HG02870 (cell line): ENCODE measurements around the gene TLE7.

Experiments used
- ATAC-seq: cut with Tn5 transposase; IDR thresholded peaks from one replicate; pipeline ENCODE4 v1.9.1; 2021; ENCODE audit warnings: mild to moderate bottlenecking, moderate library complexity; ENCODE audit not compliant: unreplicated experiment

The TLE7 gene

DNA sequence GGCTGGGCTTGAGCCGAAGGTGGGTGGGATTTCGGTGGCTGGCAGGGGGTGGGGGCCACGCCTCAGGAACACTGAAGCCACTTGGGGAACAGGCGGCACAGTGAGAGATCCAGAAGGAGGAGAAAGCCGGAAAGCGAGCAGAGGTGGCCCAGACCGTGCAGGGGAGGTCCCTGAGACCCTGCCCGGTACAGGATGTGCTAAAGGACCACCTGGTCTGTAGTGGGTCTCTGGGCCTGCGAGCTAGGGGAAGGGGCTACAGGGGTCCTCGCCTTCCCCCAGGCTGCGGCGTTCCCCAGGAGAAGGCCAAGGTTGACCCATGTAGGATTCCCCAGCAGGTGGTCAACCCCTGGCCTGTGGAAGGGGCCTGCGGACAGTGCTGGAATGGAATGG is at the start of gene TLE7:
TLE7 (minus strand) TSS at position 4 of the 390 bp plus-strand sequence. CDS start 8,730 bp downstream, outside the sequence.
- no peak for ATAC-seq

GRCh38 chr16:71491054-71491453 is 49.2 kb upstream of the TLE7 start:
- ATAC-seq, result no peak

DNA sequence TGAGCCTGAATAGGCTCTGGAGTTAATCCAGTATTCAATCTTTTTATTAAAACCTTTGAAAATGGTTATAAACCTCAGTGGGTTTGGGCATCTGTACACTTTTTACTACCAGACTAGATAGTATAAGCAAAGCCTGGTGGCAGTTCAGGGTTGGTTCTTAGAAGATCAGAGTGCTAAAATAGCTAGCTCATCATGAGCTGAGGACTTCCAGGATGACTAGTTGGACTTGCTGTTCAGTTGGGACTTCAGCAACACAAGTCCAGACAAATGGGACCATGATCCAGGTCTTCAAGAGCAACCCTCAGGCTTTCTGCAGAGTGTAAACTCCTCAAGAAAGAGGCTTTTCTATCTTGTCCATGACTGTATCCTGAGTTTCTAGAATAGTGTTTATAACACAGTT is 48.5 kb upstream of the TLE7 start:
- no peak for ATAC-seq

GRCh38 chr16:71489122-71489521 is 47.3 kb upstream of the TLE7 start, which contains the start of gene ZNF19:
TSS of gene ZNF19 (minus strand) at chr16:71489324. CDS start at chr16:71482114, 7,210 bp downstream.
- ATAC-seq, result no peak

GRCh38 chr16:71484006-71484893 is 42.4 kb upstream of the TLE7 start:
- peak; percentile 81 for ATAC-seq

- no peak for ATAC-seq
Measured at GRCh38 chr16:71482569-71482968, 40.7 kb upstream of the TLE7 start.

DNA sequence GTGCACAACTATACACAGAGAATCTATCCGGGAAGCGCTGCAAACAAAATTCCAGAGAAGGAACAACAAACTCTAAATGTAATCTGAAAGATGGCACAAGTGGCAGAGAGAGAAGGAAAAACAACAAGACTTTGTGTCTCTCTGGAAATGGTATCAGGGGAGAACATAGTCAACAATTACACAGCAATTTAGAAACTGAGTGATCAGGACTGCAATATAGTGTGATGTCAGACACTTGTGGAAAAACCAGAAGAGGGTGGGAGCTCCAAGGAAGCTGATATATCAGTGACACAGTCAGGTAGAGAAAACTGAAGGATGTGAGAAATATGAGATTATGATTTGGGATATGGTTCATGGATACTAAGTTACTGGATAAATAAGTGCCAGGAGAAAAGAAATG is 39.1 kb upstream of the TLE7 start:
- ATAC-seq, result no peak

- ATAC-seq, result no peak
Measured at GRCh38 chr16:71479420-71479819, 37.6 kb upstream of the TLE7 start.

- no peak for ATAC-seq
Measured at GRCh38 chr16:71476457-71477124, 34.7 kb upstream of the TLE7 start.

GRCh38 chr16:71474864-71475263 is 33.0 kb upstream of the TLE7 start:
- no peak for ATAC-seq

- ATAC-seq, result no peak
Measured at GRCh38 chr16:71473891-71474290, 32.0 kb upstream of the TLE7 start.

DNA sequence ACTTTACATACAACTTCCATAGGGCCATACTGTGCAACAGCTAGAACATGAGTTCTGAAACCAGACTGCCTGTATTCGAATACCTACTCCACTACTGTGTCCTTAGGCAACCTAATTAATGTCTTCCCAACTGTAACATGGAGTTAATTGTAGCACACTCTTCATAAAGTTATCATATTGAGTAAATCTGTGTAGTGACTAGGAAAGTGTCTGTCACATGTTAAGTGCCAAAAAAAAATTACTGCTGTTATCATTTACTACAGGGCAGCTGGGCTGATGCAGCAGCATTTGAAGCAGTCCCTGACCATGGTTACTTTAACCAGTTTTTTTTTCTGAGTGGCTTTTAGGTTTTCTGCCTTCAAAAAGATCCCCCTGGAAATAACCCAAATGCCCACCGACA is 31.1 kb upstream of the TLE7 start:
- no peak for ATAC-seq

DNA sequence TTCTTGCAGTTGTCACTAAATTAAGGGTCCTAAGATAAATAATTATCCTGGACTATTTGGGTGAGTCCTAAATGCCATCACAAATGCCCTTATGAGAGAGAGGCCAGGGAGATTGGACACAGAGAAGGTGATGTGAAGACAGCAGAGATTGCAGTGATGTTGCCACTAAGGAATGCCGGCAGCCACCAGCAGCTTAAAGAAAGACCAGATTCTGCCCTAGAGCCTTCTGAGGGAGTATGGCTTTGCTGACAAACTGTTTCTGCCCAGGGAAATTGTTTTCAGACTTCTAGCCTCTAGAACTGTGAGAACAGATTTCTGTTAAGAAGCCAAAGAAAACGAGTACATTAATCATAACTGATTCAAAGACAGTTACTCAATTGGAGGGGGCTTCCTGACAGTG is 30.2 kb upstream of the TLE7 start:
- no peak for ATAC-seq

DNA sequence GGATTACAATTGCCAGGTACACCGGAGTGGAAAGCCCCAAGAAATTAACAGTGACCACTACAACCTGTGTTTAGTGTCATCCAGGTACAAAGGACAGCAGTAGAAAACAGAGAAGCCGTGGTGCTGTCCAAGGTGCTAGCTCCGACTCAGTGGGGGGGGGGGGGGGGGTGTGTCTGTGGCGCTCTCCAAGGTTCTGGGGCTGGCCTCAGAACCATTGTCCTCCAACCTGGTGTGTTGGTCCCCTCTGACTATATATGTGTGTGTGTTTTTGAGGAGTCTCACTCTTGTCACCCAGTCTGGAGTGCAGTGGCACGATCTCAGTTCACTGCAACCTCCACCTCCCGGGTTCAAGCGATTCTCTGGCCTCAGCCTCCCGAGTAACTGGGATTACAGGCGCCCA is 26.0 kb upstream of the TLE7 start:
- ATAC-seq, result no peak

GRCh38 chr16:71464231-71464630 is 22.4 kb upstream of the TLE7 start:
- ATAC-seq, result no peak

DNA sequence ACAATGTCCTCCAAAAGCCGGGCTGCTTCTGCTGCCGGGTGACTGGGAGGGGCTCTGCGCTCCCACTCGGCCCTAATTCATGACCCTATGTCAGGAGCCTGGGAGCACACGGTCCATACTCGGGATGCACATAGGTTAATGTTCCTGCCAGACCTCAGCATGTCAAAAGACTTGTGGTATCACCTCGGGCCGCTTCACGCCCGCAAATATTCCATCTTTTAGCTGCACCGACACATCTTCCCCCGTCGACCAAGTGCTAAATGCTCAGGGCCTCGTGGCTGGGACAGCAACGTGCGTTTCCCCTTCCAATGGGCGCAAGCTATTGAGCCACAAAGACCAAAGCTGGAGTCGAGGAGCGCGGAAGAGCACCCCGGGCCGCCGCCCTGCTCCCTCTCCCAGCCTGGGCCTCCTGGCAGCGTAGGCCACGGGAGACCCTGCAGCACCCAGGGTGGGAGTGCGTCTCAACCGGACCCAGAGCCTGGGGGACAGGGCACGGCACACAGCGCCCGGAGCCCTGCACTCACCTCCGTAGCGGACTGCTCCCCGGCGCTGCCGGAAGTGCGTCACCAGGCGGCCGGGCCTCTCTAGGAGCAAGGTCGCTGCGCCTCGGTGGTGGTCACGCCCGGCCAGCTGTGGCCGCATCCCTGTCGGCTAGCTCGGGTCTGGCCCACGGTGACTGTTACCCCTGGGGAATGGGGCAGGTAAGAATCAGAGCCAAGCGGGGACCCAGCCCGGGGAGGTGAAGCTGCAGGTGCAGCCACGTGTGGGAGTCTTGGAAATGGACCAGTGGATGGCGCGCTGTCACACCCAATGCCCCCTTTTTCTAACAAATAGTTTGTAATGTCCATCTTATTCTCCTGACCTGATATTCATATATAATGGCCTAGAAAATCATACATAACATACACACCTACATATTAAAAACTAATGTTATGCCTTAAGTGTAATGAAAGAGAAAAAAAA is 20.1 kb upstream of the TLE7 start, which contains the start of gene ZNF23:
ZNF23 (minus strand) TSS at position 562 of the 963 bp plus-strand sequence. CDS start 5,451 bp downstream, outside the sequence.
- ATAC-seq, result peak; percentile 94

DNA sequence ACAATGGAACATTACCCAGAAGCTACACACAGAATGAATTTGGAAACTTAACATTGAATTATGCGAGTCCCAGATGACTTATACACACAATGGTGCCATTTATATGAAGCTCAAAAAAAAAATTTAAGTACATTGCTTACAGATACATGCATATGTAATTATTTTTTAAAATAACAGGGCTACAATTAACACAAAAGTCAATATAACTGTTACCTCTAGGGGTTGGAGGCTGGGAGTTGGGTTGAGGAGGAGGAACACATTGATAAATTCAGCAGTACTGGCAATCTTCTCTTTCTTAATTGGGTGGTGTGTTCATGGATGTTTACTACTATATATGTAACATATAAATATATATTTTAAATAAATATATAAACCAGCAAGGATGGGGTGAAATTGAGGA is 19.1 kb upstream of the TLE7 start:
- no peak for ATAC-seq

- ATAC-seq, result no peak
Measured at GRCh38 chr16:71460236-71460635, 18.4 kb upstream of the TLE7 start.

DNA sequence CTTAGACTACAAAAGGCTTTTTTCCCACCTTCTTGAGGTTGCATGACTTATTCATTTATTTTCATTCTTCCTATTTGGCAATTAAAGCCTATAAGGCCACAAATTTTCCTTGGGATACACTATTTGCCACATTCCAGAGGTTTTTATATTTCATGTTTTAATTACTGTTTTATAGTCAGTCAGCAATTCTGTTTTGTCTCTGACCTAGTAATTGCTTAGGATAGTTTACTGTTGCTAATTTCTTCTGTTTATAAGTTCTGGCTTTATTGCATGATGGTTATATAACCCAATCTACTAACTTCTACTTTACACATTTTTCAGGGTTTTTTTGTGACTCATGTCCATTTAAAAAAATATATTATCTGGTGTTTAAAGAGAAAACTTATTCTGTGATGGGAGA is 17.7 kb upstream of the TLE7 start:
- ATAC-seq, result no peak

GRCh38 chr16:71456801-71457200 is 14.9 kb upstream of the TLE7 start:
- ATAC-seq, result no peak

- ATAC-seq, result no peak
Measured at GRCh38 chr16:71453036-71453435, 11.2 kb upstream of the TLE7 start.
